GM23338 (cell line): ENCODE measurements around the gene AGBL4. TPM values are rescaled to one million over a fixed set of nuclear protein-coding genes. Genes with fewer than 3 reads are reported as not detected.

Experiments
- ATAC-seq: fragments of 200-7000 bp; cut with Tn5 transposase; 3 replicates; pipeline ENCODE4 v1.9.1; 2020
- DNase-seq: peaks from one replicate; pipeline ENCODE4 v3.0.0-alpha.2; 2015; ENCODE audit warnings: low spot score
- H2AFZ ChIP-seq: fragments of 200-600 bp; sonication (generic); 2 replicates; pipeline ENCODE4 v1.8.0; 2016; ENCODE audit warnings: antibody characterized with exemption, mild to moderate bottlenecking, moderate library complexity
- H3F3A ChIP-seq: fragments of 200-600 bp; sonication (generic); replicated peaks from 2 replicates; pipeline ENCODE4 v1.8.0; 2017; ENCODE audit warnings: antibody characterized with exemption, mixed run types, low read depth
- H3K27ac ChIP-seq: fragments of 200-600 bp; sonication (generic); 2 replicates; pipeline ENCODE4 v1.6.1; 2016; ENCODE audit warnings: low read depth
- H3K27me3 ChIP-seq: fragments of 200-600 bp; sonication (generic); 2 replicates; pipeline ENCODE4 v1.8.0; 2016; ENCODE audit warnings: mild to moderate bottlenecking, mixed run types, moderate library complexity; ENCODE audit not compliant: insufficient read depth
- H3K36me3 ChIP-seq: fragments of 200-600 bp; sonication (generic); 2 replicates; pipeline ENCODE4 v1.8.0; 2016; ENCODE audit warnings: mild to moderate bottlenecking; ENCODE audit not compliant: insufficient read depth
- H3K4me1 ChIP-seq: fragments of 200-600 bp; sonication (generic); 2 replicates; pipeline ENCODE4 v1.8.0; 2016; ENCODE audit warnings: mild to moderate bottlenecking, moderate library complexity; ENCODE audit not compliant: insufficient read depth
- H3K4me2 ChIP-seq: fragments of 200-600 bp; sonication (generic); 2 replicates; pipeline ENCODE4 v1.7.1; 2017; ENCODE audit warnings: mixed run types
- H3K4me3 ChIP-seq: fragments of 200-600 bp; sonication (generic); 2 replicates; pipeline ENCODE4 v1.6.1; 2016; ENCODE audit warnings: mixed run types
- H3K79me2 ChIP-seq: fragments of 200-600 bp; sonication (generic); replicated peaks from 2 replicates; pipeline ENCODE4 v1.8.0; 2017; ENCODE audit warnings: mild to moderate bottlenecking; ENCODE audit not compliant: insufficient read depth
- H3K9me2 ChIP-seq: fragments of 200-600 bp; sonication (generic); 2 replicates; pipeline ENCODE4 v1.8.0; 2017; ENCODE audit not compliant: insufficient read depth
- H4K20me1 ChIP-seq: fragments of 200-600 bp; sonication (generic); replicated peaks from 2 replicates; pipeline ENCODE4 v1.8.0; 2017; ENCODE audit warnings: mild to moderate bottlenecking; ENCODE audit not compliant: insufficient read depth
- H3K27ac Mint-ChIP-seq: 2 replicates; pipeline ENCODE4 v1.8.0; 2020; ENCODE audit warnings: inconsistent platforms, mild to moderate bottlenecking, moderate library complexity, mixed read lengths
- H3K27me3 Mint-ChIP-seq: 3 replicates; pipeline ENCODE4 v1.8.0; 2022; ENCODE audit warnings: low read depth, mild to moderate bottlenecking, moderate library complexity, mixed read lengths, inconsistent platforms; ENCODE audit not compliant: insufficient read depth, poor library complexity
- H3K36me3 Mint-ChIP-seq: 3 replicates; pipeline ENCODE4 v1.8.0; 2021; ENCODE audit warnings: low read depth, mild to moderate bottlenecking, inconsistent platforms, moderate library complexity, mixed read lengths
- H3K4me1 Mint-ChIP-seq: 3 replicates; pipeline ENCODE4 v1.8.0; 2020; ENCODE audit warnings: mild to moderate bottlenecking, inconsistent platforms, mixed read lengths
- H3K4me3 Mint-ChIP-seq: 3 replicates; pipeline ENCODE4 v1.8.0; 2021; ENCODE audit warnings: moderate library complexity, mild to moderate bottlenecking, inconsistent platforms, mixed read lengths
- H3K9me3 Mint-ChIP-seq: 3 replicates; pipeline ENCODE4 v1.8.0; 2020; ENCODE audit warnings: moderate library complexity, mild to moderate bottlenecking, inconsistent platforms, mixed read lengths
- CREB1 ChIP-seq: fragments of 250-450 bp; sonication (Bioruptor Pico); IDR thresholded peaks from 2 replicates; pipeline ENCODE4 v1.5.0; 2020; ENCODE audit warnings: low read depth, mild to moderate bottlenecking, moderate library complexity
- EZH2 ChIP-seq: fragments of 200-600 bp; sonication (generic); IDR thresholded peaks from one replicate; pipeline ENCODE4 v1.8.0; 2017; ENCODE audit warnings: antibody characterized with exemption, mild to moderate bottlenecking, low read depth; ENCODE audit not compliant: unreplicated experiment
- EZH2phosphoT487 ChIP-seq: fragments of 200-600 bp; sonication (generic); IDR thresholded peaks from one replicate; pipeline ENCODE4 v1.8.1; 2018; ENCODE audit warnings: antibody characterized with exemption; ENCODE audit not compliant: unreplicated experiment
- NANOG ChIP-seq: IDR thresholded peaks from 2 replicates; pipeline ENCODE4 v1.6.1; 2016; ENCODE audit warnings: antibody characterized with exemption, borderline replicate concordance
- POLR2AphosphoS5 ChIP-seq: IDR thresholded peaks from 2 replicates; pipeline ENCODE4 v1.6.1; 2016; ENCODE audit warnings: antibody characterized with exemption, low read depth
- STAT1 ChIP-seq: IDR thresholded peaks from one replicate; pipeline ENCODE4 v1.6.1; 2016; ENCODE audit warnings: antibody characterized with exemption; ENCODE audit not compliant: unreplicated experiment
- ZNF331 ChIP-seq: fragments of 250-450 bp; sonication (Bioruptor Pico); IDR thresholded peaks from 2 replicates; pipeline ENCODE4 v1.5.0; 2020; ENCODE audit warnings: low read depth, mild to moderate bottlenecking, moderate library complexity
- polyA plus RNA-seq: library from polyadenylated mRNA; unstranded; fragments of >200 nt; fragmentation: Nextera tagmentation; extraction: Ambion mirVana; gene quantifications from 2 replicates; pipeline ENCODE4 v1.2.1, GENCODE V29; 2016
- total RNA-seq: library from RNA; depleted of rRNA; stranded (reverse); fragments of >200 nt; shearing (Covaris generic); gene quantifications from 2 replicates; pipeline ENCODE4 v1.2.3, GENCODE V29; 2014
- TF ChIP-seq, protein P1 (sequence below): fragments of 250-450 bp; sonication (Bioruptor Pico); IDR thresholded peaks from 2 replicates; pipeline ENCODE4 v1.5.0; 2020; ENCODE audit warnings: mild to moderate bottlenecking, moderate library complexity
- TF ChIP-seq, protein P2 (sequence below): IDR thresholded peaks from 2 replicates; pipeline ENCODE4 v1.6.1; 2016; ENCODE audit warnings: antibody characterized with exemption
- TF ChIP-seq, protein P3 (sequence below): IDR thresholded peaks from one replicate; pipeline ENCODE4 v1.6.1; 2018; ENCODE audit warnings: antibody characterized with exemption; ENCODE audit not compliant: unreplicated experiment

Gene AGBL4
- total and polyA plus RNA-seq, 2 experiments from 2014 or later = 0.91 to 1.5 TPM

DNA sequence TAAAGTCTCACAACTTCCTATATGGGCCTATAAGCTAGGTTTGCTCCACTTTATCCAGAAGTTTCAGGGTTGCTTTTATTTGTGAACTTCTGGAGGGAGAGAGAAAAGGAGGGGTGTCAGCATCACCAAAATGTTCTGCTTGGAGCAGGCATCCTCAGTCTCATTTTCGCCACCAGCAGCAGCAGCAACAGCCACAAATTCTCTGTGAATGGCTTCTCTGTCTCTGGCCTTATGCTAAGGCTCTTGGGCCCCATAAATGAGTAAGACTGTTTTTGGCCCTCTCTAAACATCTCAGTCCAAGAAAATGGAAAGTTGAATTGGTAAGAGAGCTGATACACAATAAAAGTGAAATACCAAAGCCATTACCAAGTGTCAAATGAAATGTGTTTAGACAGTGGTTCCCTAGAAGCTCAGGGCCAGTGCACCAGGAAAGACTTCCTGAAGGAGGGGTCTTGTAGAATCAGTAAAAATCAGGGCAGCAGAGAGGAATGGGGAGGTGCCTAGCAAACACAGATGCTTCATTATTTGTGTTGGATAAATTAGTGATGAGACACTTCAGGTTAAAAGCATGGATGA is 1498.8 kb downstream of the AGBL4 start:
- TF ChIP-seq ZNF331 (CRISPR knock-in tag) = no peak
- TF ChIP-seq EZH2phosphoT487 = no peak
- no peak overlapping the region for H3K4me3 ChIP-seq
- H3K79me2 ChIP-seq = no peaks in the 10 kb centered on the region
- no peak overlapping the region for H3K27ac ChIP-seq
- no peak overlapping the region for H2AFZ ChIP-seq
- no peak overlapping the region for H3K4me3 Mint-ChIP-seq
- no peak overlapping the region for H3K27ac Mint-ChIP-seq
- peaks cover 9% of the 10 kb centered on the region; the same call in 2 of the 3 replicates for H3K4me1 Mint-ChIP-seq
- no peaks in the 10 kb centered on the region for H3K27me3 Mint-ChIP-seq
- ATAC-seq (no peak), DNase-seq (no peak)
- H3K4me2 ChIP-seq = no peak overlapping the region
- H3K36me3 ChIP-seq = no peaks in the 10 kb centered on the region
- H3K9me3 Mint-ChIP-seq = no peaks in the 10 kb centered on the region; the same call in 2 of the 3 replicates
- 0 out of 3 replicates have a peak, but pooled peaks cover under 1% of the 10 kb centered on the region for H3K36me3 Mint-ChIP-seq
- no peaks in the 10 kb centered on the region for H3K27me3 ChIP-seq
- no peaks in the 10 kb centered on the region for H4K20me1 ChIP-seq
- peaks cover 11% of the 10 kb centered on the region for H3K4me1 ChIP-seq
- H3K9me2 ChIP-seq = no peaks in the 10 kb centered on the region
- no peaks in the 10 kb centered on the region for H3F3A ChIP-seq

DNA sequence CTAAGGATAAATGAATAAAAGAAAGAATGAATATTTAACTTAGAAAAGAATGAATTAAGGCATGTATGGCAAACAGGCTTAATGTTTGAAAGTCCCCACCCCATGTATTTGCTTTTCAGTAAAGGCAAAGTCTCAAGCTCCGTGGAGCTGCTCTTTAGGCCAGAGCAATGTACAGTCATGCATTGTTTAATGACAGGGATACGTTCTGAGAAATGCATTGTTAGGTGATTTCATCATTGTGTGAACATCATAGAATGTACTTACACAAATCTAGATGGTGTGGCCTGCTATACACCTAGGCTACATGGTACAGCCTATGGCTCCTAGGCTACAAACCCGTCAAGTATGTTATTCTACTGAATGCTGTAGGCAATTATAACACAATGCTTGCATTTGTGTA is 1500.2 kb downstream of the AGBL4 start:
- Histone ChIP-seq H3K27me3 (no peaks in the 10 kb centered on the region), H3K27ac (no peak overlapping the region), H4K20me1 (no peaks in the 10 kb centered on the region), H3K4me1 (peaks cover 9% of the 10 kb centered on the region), H2AFZ (no peak overlapping the region), H3K4me2 (no peak overlapping the region), H3K36me3 (no peaks in the 10 kb centered on the region), H3K9me2 (no peaks in the 10 kb centered on the region), H3F3A (no peaks in the 10 kb centered on the region), H3K79me2 (no peaks in the 10 kb centered on the region), H3K4me3 (no peak overlapping the region)
- H3K27me3 Mint-ChIP-seq = no peaks in the 10 kb centered on the region
- H3K4me1 Mint-ChIP-seq = peaks cover 13% of the 10 kb centered on the region; the same call in 2 of the 3 replicates
- peaks cover 7% of the 10 kb centered on the region; the same call in 1 of the 3 replicates for H3K36me3 Mint-ChIP-seq
- H3K27ac Mint-ChIP-seq = no peak overlapping the region
- H3K9me3 Mint-ChIP-seq = peaks cover 3% of the 10 kb centered on the region; the same call in 2 of the 3 replicates
- no peak for ATAC-seq
- no peak for DNase-seq
- H3K4me3 Mint-ChIP-seq = no peak overlapping the region
- no peak for TF ChIP-seq STAT1
- no peak for TF ChIP-seq NANOG
- TF ChIP-seq, protein P1, sequence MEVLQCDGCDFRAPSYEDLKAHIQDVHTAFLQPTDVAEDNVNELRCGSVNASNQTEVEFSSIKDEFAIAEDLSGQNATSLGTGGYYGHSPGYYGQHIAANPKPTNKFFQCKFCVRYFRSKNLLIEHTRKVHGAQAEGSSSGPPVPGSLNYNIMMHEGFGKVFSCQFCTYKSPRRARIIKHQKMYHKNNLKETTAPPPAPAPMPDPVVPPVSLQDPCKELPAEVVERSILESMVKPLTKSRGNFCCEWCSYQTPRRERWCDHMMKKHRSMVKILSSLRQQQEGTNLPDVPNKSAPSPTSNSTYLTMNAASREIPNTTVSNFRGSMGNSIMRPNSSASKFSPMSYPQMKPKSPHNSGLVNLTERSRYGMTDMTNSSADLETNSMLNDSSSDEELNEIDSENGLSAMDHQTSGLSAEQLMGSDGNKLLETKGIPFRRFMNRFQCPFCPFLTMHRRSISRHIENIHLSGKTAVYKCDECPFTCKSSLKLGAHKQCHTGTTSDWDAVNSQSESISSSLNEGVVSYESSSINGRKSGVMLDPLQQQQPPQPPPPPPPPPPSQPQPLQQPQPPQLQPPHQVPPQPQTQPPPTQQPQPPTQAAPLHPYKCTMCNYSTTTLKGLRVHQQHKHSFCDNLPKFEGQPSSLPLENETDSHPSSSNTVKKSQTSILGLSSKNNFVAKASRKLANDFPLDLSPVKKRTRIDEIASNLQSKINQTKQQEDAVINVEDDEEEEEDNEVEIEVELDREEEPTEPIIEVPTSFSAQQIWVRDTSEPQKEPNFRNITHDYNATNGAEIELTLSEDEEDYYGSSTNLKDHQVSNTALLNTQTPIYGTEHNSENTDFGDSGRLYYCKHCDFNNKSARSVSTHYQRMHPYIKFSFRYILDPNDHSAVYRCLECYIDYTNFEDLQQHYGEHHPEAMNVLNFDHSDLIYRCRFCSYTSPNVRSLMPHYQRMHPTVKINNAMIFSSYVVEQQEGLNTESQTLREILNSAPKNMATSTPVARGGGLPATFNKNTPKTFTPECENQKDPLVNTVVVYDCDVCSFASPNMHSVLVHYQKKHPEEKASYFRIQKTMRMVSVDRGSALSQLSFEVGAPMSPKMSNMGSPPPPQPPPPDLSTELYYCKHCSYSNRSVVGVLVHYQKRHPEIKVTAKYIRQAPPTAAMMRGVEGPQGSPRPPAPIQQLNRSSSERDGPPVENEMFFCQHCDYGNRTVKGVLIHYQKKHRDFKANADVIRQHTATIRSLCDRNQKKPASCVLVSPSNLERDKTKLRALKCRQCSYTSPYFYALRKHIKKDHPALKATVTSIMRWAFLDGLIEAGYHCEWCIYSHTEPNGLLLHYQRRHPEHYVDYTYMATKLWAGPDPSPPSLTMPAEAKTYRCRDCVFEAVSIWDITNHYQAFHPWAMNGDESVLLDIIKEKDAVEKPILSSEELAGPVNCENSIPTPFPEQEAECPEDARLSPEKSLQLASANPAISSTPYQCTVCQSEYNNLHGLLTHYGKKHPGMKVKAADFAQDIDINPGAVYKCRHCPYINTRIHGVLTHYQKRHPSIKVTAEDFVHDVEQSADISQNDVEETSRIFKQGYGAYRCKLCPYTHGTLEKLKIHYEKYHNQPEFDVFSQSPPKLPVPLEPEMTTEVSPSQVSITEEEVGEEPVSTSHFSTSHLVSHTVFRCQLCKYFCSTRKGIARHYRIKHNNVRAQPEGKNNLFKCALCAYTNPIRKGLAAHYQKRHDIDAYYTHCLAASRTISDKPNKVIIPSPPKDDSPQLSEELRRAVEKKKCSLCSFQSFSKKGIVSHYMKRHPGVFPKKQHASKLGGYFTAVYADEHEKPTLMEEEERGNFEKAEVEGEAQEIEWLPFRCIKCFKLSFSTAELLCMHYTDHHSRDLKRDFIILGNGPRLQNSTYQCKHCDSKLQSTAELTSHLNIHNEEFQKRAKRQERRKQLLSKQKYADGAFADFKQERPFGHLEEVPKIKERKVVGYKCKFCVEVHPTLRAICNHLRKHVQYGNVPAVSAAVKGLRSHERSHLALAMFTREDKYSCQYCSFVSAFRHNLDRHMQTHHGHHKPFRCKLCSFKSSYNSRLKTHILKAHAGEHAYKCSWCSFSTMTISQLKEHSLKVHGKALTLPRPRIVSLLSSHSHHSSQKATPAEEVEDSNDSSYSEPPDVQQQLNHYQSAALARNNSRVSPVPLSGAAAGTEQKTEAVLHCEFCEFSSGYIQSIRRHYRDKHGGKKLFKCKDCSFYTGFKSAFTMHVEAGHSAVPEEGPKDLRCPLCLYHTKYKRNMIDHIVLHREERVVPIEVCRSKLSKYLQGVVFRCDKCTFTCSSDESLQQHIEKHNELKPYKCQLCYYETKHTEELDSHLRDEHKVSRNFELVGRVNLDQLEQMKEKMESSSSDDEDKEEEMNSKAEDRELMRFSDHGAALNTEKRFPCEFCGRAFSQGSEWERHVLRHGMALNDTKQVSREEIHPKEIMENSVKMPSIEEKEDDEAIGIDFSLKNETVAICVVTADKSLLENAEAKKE (CRISPR knock-in tag) = no peak
- TF ChIP-seq, protein P2, sequence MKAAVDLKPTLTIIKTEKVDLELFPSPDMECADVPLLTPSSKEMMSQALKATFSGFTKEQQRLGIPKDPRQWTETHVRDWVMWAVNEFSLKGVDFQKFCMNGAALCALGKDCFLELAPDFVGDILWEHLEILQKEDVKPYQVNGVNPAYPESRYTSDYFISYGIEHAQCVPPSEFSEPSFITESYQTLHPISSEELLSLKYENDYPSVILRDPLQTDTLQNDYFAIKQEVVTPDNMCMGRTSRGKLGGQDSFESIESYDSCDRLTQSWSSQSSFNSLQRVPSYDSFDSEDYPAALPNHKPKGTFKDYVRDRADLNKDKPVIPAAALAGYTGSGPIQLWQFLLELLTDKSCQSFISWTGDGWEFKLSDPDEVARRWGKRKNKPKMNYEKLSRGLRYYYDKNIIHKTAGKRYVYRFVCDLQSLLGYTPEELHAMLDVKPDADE = no peak
- no peak for TF ChIP-seq EZH2
- no peak for TF ChIP-seq ZNF331 (CRISPR knock-in tag)
- TF ChIP-seq, protein P3, sequence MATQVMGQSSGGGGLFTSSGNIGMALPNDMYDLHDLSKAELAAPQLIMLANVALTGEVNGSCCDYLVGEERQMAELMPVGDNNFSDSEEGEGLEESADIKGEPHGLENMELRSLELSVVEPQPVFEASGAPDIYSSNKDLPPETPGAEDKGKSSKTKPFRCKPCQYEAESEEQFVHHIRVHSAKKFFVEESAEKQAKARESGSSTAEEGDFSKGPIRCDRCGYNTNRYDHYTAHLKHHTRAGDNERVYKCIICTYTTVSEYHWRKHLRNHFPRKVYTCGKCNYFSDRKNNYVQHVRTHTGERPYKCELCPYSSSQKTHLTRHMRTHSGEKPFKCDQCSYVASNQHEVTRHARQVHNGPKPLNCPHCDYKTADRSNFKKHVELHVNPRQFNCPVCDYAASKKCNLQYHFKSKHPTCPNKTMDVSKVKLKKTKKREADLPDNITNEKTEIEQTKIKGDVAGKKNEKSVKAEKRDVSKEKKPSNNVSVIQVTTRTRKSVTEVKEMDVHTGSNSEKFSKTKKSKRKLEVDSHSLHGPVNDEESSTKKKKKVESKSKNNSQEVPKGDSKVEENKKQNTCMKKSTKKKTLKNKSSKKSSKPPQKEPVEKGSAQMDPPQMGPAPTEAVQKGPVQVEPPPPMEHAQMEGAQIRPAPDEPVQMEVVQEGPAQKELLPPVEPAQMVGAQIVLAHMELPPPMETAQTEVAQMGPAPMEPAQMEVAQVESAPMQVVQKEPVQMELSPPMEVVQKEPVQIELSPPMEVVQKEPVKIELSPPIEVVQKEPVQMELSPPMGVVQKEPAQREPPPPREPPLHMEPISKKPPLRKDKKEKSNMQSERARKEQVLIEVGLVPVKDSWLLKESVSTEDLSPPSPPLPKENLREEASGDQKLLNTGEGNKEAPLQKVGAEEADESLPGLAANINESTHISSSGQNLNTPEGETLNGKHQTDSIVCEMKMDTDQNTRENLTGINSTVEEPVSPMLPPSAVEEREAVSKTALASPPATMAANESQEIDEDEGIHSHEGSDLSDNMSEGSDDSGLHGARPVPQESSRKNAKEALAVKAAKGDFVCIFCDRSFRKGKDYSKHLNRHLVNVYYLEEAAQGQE = no peak
- TF ChIP-seq CREB1 = no peak
- TF ChIP-seq POLR2AphosphoS5 = no peak
